Neural crest cell (in vitro differentiated cells): ENCODE results near the gene DOCK1. TPM values are rescaled to one million over a fixed set of nuclear protein-coding genes. Genes with fewer than 3 reads are reported as not detected.

Source experiments
- DNase-seq: peaks from one replicate; pipeline ENCODE4 v3.0.0; 2021; ENCODE audit warnings: low read depth, mixed read lengths, low spot score
- H3K27ac Mint-ChIP-seq: one replicate; pipeline ENCODE4 v1.8.0; 2021; ENCODE audit warnings: mild to moderate bottlenecking, mixed read lengths; ENCODE audit not compliant: unreplicated experiment
- H3K27me3 Mint-ChIP-seq: 2 replicates; pipeline ENCODE4 v1.8.0; 2021; ENCODE audit warnings: low read depth, mild to moderate bottlenecking, mixed read lengths
- H3K36me3 Mint-ChIP-seq: 2 replicates; pipeline ENCODE4 v1.8.0; 2021; ENCODE audit warnings: low read depth, mild to moderate bottlenecking, mixed read lengths
- H3K4me1 Mint-ChIP-seq: 2 replicates; pipeline ENCODE4 v1.8.0; 2021; ENCODE audit warnings: mixed read lengths
- H3K4me3 Mint-ChIP-seq: one replicate; pipeline ENCODE4 v1.8.0; 2021; ENCODE audit warnings: mild to moderate bottlenecking, mixed read lengths
- H3K9me3 Mint-ChIP-seq: 2 replicates; pipeline ENCODE4 v1.8.0; 2021; ENCODE audit warnings: mixed read lengths
- total RNA-seq: library from RNA; stranded (reverse); gene quantifications from 2 replicates; pipeline ENCODE4 v1.2.1, GENCODE V29; 2021
- TF ChIP-seq, protein P1 (sequence below): fragments of 200-600 bp; sonication (generic); conservative IDR thresholded peaks from 2 replicates; pipeline ENCODE4 v1.5.0; 2021; ENCODE audit warnings: antibody characterized with exemption, mild to moderate bottlenecking

DOCK1 gene
- total RNA-seq, 1 donor from 2014 or later, result 55.8 TPM

- Mint-ChIP-seq H3K27me3 (no peaks in the 10 kb centered on the region), H3K27ac (peak overlapping the region; percentile 43), H3K9me3 (no peaks in the 10 kb centered on the region), H3K4me3 (no peak overlapping the region), H3K4me1 (peaks cover 9% of the 10 kb centered on the region), H3K36me3 (peaks cover 10% of the 10 kb centered on the region)
- TF ChIP-seq, protein P1, sequence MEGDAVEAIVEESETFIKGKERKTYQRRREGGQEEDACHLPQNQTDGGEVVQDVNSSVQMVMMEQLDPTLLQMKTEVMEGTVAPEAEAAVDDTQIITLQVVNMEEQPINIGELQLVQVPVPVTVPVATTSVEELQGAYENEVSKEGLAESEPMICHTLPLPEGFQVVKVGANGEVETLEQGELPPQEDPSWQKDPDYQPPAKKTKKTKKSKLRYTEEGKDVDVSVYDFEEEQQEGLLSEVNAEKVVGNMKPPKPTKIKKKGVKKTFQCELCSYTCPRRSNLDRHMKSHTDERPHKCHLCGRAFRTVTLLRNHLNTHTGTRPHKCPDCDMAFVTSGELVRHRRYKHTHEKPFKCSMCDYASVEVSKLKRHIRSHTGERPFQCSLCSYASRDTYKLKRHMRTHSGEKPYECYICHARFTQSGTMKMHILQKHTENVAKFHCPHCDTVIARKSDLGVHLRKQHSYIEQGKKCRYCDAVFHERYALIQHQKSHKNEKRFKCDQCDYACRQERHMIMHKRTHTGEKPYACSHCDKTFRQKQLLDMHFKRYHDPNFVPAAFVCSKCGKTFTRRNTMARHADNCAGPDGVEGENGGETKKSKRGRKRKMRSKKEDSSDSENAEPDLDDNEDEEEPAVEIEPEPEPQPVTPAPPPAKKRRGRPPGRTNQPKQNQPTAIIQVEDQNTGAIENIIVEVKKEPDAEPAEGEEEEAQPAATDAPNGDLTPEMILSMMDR, result no peak
- DNase-seq, result no peak
Measured at GRCh38 chr10:127384532-127384931, 479.3 kb downstream of the DOCK1 start.

GRCh38 chr10:127385066-127385465, 479.8 kb downstream of the DOCK1 start:
- Mint-ChIP-seq H3K4me3 (no peak overlapping the region), H3K27me3 (no peaks in the 10 kb centered on the region), H3K27ac (no peak overlapping the region), H3K9me3 (no peaks in the 10 kb centered on the region), H3K36me3 (peaks cover 10% of the 10 kb centered on the region), H3K4me1 (peaks cover 9% of the 10 kb centered on the region)
- TF ChIP-seq, protein P1, result no peak
- no peak for DNase-seq

GRCh38 chr10:127386606-127387327, 481.5 kb downstream of the DOCK1 start:
- Mint-ChIP-seq H3K27ac (no peak overlapping the region), H3K4me1 (peaks cover 9% of the 10 kb centered on the region), H3K36me3 (peaks cover 10% of the 10 kb centered on the region), H3K9me3 (no peaks in the 10 kb centered on the region), H3K27me3 (no peaks in the 10 kb centered on the region), H3K4me3 (no peak overlapping the region)
- TF ChIP-seq, protein P1, result no peak
- DNase-seq, result no peak

GRCh38 chr10:127391875-127392274, 486.6 kb downstream of the DOCK1 start:
- Mint-ChIP-seq H3K9me3 (no peaks in the 10 kb centered on the region), H3K36me3 (peaks cover 2% of the 10 kb centered on the region), H3K4me3 (no peak overlapping the region), H3K27me3 (no peaks in the 10 kb centered on the region), H3K4me1 (peaks cover 7% of the 10 kb centered on the region), H3K27ac (no peak overlapping the region)
- TF ChIP-seq, protein P1, result no peak
- DNase-seq, result no peak

DNA sequence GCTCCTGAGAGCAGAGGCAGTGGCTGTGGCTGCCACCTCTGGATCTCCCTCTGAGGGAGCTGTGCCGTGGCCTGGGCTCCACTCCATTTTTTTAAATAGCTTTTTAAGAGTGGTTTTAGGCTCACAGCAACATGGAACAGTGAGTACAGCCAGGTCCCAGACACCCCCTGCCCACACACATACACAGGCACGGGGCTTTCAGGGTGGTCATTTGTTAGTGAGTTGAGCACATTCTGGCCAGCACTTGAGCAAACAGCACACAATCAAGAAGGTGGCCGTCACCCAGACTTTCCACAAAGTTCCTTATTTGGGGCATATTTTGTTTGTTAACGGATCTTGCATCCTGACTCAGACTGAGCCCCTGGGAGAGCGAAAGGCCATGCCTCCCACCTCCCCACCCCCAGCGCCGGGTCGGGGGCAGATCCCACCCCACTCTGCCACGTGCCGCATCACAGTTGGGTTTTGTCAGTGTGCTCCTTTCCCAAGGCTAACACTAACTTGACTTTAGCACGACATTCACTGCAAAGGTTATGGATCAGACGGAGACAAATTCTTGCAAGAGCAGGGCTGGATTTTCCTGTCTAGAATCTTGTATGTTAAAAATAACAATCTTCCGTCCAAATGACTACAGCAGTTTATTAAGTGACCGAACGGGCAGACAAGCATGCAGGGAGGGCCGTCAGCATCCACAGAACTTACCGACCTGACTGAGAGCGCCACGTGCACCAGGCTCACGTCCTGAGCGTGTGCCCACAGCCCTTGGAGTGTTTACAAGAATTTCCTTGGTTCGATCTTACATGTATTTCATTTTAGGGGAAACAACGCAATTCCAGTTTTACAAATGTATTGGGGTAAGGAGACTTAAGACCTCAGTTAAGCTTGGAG, 487.4 kb downstream of the DOCK1 start:
- TF ChIP-seq, protein P1, result no peak
- DNase-seq, result no peak
- no peak overlapping the region for H3K4me3 Mint-ChIP-seq
- no peaks in the 10 kb centered on the region for H3K9me3 Mint-ChIP-seq
- H3K4me1 Mint-ChIP-seq, result peaks cover under 1% of the 10 kb centered on the region
- no peaks in the 10 kb centered on the region for H3K27me3 Mint-ChIP-seq
- H3K36me3 Mint-ChIP-seq, result peaks cover 2% of the 10 kb centered on the region
- no peak overlapping the region for H3K27ac Mint-ChIP-seq
